Activated CD4-positive, CD25-positive, alpha-beta regulatory T cell (primary cell): ENCODE data around the gene KRTAP1-3.
"Not testable (repeated sequence)": the region's sequence is repeated elsewhere in the genome, so short reads cannot be mapped to it uniquely, and the experiment has no call there.

Experiments
- DNase-seq, 4 experiments: peaks; one replicate each; lab custom pipeline; 2025; lab: John Stamatoyannopoulos, UW

The KRTAP1-3 gene

GRCh38 chr17:41034346-41034935 is at the start of gene KRTAP1-3:
Gene KRTAP1-3, minus strand, starts transcription at chr17:41034874. Its CDS starts 53 bp downstream, at chr17:41034821.
- DNase-seq, result not testable (repeated sequence)

GRCh38 chr17:41084100-41084856 is 49.6 kb upstream of the KRTAP1-3 start, which contains the start of gene KRTAP4-7:
Gene KRTAP4-7, plus strand, starts transcription at chr17:41084150. Its CDS starts 57 bp downstream, at chr17:41084207.
- DNase-seq, result not testable (repeated sequence)

DNA sequence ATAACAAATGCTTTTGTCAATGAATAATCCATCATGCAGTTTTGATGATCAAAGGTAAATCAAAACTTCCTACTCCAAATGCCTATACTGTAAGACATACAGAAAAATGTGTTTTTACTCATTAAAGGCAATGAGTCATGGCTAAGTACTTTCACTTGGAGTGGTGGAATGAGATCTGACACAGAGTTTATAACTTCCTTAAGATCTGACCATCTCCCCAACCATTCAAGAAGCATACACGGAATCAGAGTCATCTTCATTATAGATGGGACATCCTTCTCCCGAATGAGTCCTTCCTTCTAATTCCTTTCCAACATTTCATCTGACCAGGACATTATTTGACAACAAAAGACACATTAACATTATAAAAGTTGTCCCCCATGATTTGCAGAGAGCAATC is 48.8 kb upstream of the KRTAP1-3 start:
- not testable (repeated sequence) for DNase-seq

- no peak for DNase-seq
Measured at GRCh38 chr17:41082626-41083025, 48.0 kb upstream of the KRTAP1-3 start.

GRCh38 chr17:41076788-41077187 is 42.1 kb upstream of the KRTAP1-3 start:
- DNase-seq, result no peak

DNA sequence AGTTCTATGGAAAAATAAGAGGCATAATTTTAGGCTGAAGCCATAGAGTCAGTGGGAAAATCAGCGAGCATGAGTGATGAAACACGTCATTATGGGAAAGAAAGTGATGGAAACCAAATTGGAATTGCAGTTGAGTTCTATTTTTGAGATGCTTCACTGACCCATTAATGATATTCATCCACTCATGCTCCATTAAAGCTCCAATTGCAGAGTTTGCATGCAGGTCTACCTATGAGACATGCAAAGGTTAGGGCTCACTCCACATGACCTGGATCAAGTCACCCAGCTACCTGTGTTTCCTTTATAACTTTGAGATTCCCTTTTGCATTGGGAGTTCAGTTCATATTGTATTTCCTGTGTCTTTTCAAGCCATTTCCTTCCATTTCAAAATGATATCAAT is 39.0 kb upstream of the KRTAP1-3 start:
- no peak for DNase-seq

DNA sequence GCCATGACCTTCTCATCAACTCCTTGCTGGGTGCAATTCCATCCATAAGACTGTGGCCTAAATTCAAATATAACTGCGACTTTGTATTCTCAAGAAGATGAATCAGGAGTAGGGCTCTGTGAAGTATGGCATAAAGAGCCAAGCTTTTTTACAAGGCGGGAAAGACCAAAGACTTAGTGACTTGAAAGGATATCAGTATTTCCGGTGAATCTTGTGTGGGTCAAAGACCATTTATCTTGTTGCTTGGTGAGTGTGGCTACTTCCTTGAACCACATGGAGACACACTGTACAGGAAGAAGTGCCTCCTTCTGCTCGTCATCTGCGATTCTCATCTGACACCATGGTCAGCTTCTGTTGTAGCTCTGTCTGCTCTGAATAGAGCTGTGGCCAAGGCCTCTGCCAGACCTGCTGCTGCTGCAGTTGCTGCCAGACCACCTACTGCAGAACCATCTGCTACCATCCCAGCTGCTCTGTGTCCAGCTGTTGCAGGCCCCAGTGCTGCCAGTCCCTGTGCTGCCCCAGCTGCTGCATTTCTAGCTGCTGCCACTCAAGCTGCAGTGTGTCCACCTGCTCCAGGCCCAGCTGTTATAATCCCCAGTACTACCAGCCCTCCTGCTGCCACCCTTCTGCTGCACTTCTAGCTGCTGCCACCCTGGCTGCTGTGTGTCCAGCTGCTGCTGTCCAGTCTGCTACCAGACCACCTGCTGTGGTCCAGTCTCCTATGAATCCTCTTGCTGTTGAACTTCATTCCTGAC is 37.1 kb upstream of the KRTAP1-3 start:
- DNase-seq, result no peak

DNA sequence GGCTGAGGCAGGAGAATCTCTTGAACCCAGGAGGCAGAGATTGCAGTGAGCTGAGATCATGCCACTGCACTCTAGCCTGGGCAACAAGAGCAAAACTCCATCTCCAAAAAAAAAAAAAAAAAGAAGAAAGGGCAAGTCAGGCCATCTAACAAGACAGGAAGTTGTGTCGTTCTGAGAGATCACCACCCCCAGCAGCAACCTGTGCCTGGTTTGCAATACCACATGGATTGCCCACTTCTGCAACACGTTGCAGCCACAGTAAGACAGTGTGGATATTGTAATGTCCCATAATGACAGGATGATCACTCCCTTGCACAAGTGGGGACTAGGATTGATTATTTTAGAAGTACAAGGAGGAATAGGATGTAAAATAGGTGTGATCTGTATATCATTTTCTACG is 34.4 kb upstream of the KRTAP1-3 start:
- no peak for DNase-seq

GRCh38 chr17:41067281-41067680 is 32.6 kb upstream of the KRTAP1-3 start:
- no peak for DNase-seq

DNA sequence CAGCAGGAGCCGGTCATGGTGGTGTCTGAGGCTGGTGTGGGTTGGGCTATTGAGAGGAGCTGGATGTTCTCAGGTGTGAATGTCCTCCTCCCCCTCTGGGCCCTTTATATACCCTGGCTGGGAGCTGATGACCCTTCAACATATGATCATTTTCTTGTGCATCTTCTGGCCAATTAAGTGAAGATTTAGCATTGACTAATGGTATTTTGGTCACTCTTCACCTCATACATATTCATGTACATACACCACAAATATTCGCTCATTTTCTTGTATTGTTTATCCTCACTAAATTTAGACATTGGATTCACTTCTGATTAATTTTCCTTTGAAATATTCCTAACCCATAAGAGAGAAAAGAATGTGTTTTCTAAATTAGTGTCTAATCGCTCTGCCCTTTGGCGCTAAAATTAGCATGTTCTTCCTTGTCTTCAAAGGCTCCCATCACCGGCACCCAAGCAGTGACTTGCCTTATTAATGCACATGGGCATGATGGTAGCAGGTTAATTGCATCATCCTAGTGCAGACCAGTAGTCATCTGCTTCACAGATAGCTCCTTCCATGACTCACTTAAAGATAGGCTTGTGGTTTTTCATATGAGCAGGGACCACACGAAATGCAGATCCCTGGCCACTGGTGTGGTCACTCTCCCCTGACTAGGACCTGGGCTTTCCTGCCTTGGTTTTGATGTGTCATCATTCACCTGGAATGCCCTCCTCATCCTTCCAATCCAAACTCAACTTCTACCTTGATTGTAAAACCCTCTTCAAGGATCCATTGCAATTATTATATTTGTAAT is 31.4 kb upstream of the KRTAP1-3 start, which contains the start of gene KRTAP2-4:
TSS of gene KRTAP2-4 (minus strand) at position 51 of the 796 bp plus-strand sequence. CDS start at position 17, 34 bp downstream.
- DNase-seq, result no peak

- not testable (repeated sequence) for DNase-seq
Measured at GRCh38 chr17:41065016-41065689, 30.5 kb upstream of the KRTAP1-3 start.

GRCh38 chr17:41064301-41064700 is 29.6 kb upstream of the KRTAP1-3 start:
- no peak for DNase-seq

DNA sequence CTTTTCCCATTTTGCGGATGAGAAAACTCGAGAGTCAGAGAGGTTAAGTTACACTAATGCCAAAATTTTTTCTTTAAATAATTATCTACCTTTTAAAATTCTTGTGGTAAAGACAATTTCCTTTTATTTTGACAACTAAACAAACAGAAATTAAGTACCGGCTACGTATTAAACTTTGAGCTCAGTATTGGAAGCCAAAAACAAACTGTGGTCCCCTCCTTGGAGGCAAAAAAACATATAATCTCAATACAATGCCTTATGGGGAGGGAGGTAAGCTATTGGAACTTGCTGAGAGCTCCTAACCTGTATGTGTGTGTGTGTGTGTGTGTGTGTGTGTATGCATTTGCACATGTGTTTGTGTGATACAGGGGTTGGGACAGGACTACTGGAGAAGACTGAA is 28.8 kb upstream of the KRTAP1-3 start:
- no peak for DNase-seq

DNA sequence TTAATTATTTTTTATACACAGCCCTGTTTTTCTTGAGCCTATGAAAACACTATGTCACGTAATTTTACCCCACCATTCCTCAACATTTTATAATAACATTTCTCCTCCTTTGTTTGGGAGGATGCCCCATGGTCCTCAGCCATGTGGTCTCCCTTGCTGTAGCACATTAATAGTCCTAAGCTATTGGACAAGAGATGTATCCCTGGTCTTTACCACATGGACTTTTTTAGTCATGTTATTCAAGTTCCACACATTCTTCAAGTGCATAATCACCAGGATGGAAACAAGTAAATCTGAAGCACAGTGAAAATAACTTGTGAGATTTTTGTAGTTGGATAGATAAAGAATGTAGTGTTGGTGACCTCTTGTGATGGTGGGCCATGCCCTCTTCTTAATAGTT is 27.3 kb upstream of the KRTAP1-3 start:
- DNase-seq, result no peak

GRCh38 chr17:41060052-41060604 is 25.5 kb upstream of the KRTAP1-3 start, which contains the start of gene KRTAP2-3:
Gene KRTAP2-3, minus strand, starts transcription at chr17:41060114. Its CDS starts 64 bp downstream, at chr17:41060050.
- DNase-seq, result no peak

DNA sequence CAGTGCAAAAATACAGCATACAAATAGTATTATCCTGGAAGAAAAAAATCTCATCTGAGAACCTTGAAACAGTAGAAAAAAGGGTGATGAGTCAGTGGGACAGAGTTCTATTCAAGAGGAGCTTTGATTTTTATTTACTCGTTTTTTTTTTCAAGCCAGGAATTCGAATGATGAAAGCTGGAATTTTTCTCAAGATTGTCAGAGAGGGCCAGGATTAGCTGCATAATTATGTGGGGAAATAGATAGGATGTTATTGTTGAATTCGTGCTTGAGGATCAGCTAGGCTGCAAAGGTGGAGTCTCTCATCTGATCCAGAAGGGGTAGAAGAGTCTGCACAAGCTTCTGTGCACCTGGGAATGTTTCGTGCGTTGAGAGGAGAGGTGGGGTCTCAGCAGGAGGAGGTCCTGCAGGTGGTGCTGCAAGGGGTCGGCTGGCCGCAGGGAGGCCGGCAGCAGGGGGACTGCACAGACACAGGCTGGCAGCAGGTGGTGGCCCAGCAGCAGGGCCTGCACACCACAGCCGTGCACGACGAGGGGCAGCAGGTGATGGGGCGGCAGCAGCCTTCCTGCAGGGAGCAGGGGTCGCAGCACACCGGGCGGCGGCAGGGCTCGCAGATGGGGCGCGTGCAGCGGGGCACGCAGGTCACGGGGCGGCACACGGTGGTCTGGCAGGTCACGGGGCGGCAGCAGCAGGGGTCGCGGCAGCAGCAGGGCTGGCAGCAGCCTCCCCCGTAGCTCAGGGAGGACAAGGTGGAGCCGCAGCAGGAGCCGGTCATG is 24.8 kb upstream of the KRTAP1-3 start:
- not testable (repeated sequence) for DNase-seq

GRCh38 chr17:41058741-41059140 is 24.1 kb upstream of the KRTAP1-3 start:
- DNase-seq, result no peak

- no peak for DNase-seq
Measured at GRCh38 chr17:41057547-41057946, 22.9 kb upstream of the KRTAP1-3 start.

DNA sequence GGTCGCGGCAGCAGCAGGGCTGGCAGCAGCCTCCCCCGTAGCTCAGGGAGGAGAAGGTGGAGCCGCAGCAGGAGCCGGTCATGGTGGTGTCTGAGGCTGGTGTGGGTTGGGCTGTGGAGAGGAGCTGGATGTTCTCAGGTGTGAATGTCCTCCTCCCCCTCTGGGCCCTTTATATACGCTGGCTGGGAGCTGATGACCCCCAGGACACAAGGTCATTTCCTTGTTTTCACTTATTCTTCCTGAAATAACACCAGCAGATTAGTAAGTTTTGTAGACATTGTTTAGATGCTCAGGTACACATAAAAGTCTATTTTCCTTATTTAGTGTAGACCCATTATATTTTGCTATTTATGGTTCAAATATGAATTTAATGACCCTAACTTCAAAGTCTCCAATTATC is 20.5 kb upstream of the KRTAP1-3 start, which contains the start of gene KRTAP2-2:
TSS of gene KRTAP2-2 (minus strand) at position 101 of the 400 bp plus-strand sequence. CDS start at position 82, 19 bp downstream.
- not testable (repeated sequence) for DNase-seq

DNA sequence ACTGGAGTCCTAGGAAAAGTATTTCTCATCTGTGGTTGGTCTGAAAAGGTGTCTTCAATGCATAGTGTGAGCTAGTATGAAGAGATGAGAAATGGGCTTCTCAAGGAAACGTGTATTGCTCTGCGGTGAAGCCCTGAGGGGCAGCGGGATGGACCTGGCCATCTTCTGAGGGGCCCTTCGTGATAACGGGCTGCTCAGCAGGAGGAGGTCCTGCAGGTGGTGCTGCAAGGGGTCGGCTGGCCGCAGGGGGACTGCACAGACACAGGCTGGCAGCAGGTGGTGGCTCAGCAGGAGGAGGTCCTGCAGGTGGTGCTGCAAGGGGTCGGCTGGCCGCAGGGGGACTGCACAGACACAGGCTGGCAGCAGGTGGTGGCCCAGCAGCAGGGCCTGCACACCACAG is 19.9 kb upstream of the KRTAP1-3 start:
- DNase-seq, result not testable (repeated sequence)
